ENCODE measurements around the gene PADI4.

The PADI4 gene

DNA sequence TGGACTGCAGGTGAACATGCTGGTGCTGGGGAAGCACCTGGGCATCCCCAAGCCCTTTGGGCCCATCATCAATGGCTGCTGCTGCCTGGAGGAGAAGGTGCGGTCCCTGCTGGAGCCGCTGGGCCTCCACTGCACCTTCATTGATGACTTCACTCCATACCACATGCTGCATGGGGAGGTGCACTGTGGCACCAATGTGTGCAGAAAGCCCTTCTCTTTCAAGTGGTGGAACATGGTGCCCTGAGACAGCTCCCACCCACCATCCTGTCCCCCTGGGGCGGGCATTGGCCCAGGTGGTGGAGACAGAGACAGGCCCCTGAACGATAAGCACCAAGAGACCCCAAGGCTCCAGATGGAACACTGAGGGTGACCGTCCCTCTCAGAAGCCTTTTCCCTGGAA is 25.2 kb upstream of the PADI4 start:
- DNase-seq: no peak

DNA sequence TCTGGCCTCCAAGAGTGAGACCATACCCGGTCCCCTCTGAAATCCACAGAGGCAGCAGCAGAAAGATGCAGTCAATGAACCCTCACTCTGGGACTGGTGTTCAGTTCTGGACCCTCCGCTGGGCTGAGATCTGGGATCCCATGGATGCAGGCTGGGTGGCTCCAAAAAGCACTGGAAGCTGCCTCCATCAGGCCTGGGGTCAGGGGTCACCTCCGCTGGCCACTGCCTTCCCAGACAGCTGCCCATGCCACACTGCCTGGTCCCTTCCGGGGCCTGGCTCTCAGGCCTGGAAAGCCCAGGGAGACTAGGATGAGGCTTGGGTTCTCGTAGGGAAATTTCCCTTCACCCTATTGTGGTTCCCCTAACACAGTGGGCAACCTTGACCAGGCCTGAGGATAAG is 21.4 kb upstream of the PADI4 start:
- DNase-seq: no peak

DNA sequence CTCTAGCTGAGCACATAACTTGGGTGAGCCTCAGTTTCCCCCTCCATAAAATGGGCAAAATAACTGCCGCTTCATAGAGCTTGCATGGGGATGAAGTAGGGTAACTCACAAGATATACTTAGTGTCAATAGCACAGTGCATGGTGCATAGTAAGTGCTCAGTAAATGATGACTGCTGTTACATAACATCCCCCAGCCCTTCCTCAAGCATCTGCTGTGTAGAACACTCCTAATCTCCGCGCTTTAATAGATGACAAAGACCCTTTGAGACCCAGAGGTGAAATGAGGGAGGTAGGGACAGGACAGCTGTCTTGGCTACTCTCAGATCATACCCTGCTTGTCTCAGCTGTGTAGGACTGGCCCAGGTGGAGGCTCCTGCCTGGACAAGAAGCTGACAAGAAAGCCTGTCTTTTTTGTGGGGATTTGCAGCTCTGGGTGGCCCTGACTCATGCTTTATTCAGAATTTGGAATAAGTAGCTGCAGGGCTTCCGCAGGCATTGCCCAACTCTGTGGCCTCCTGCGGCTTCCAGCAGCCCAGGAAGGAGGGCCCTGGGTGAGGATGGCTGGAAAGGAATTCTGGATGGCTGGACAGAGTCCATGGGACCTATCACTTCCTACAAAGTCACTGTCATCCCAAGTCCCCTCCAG is 20.7 kb upstream of the PADI4 start:
- DNase-seq: no peak

DNA sequence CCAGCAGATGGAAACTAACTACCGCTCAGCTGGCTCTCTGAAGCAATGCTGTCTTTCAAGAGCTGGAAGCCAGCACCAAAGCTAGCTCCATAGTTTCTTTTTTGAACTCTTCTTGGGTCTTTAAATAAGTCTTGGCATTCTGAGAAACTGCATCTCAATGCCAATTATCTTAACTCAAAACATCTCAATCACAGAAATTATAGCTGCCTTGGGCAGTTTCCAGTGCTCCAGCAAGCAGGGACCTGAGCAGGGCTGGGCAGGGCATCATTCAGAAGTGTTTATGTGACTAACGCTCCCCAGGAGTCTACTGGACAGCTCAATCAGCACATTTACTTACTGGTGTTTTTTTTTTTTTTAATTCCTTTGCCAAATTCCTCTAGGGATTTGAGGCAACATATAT is 18.3 kb upstream of the PADI4 start:
- no peak for DNase-seq

DNA sequence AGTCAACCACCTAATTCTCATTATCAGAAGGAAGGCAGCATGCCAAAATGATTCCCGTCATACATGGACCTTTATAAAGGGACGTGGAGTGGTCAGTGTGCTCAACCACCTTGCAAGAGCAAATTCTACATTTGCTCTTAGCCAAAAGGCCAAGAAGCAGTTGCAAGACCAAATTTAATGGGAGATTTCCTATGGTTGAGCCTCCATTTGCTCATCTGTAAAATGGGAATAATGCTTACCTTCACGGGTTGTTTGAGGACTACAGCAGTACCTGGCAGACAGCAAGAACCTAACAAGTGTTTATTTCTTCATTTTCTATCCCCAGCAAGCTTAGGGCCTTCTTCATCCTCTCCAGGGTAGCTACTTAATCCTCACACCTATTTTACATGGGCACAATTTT is 17.4 kb upstream of the PADI4 start:
- DNase-seq: no peak

DNA sequence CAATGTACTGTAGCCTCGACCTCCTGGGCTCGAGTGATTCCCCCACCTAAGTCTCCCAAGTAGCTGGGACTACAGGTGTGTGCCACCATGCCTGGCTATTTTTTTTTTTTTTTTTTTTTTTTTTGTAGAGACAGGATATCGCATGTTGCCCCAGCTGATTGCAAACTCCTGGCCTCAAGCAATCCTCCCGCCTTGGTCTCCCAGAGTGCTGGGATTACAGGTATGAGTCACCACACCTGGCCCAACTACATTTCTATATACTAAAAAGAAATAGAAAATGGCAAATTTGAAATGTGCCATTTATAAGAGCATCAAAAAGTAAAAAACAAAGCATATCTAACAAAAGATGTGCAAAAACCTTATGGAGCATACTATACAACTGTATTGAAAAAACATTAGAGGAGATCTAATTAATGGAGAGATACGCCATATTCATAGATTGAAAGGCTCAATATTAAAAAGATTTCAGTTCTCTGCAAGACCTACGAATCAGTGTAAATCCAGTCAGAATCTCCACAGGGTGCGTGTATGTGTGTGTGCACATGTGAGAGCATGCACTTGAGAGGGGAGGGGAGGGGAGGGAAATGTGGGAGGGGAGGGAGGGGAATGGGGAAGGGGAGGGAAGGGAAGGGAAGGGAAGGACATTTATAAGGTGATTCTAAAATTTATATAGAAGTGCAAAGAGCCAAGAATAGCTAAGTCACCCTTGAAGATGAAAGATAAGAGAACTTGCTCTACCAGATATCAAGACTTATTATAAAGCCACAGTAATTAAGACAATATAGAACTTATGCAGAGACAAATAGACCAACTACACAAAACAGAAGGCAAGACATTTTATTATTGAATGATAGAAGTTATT is 15.5 kb upstream of the PADI4 start:
- no peak for DNase-seq

DNA sequence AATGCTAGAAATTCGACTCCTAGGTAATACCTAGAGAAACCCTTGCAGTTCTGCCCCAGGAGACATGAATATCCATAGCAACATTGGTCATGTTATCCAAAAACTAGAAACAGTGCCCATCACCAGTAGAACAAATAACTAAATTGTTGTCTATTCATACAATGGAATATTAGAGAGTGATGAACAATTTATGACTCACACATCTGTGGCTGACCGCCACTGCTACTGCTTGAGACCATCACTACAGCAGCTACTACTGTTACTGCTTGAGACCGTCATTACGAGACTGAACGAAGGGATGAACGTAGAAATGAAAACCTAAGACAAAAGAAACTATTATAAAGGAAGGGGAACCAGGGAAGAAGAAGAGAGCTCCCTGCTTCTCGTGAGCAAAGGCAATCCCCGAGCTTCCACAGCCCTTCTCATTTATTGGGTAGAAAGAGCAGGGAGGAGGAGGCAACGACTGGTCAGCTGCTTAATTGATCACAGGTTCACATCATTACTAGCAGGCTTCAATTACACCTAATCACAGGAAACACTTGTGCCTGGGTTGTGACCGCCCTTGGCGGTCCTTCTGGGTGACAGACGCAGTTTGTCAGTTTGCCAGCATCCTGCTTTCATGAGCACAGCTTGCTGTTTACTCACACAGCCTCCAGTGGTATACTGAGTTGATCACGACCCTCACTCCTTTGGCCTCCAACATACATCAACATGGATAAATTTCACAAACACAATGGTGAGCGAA is 14.1 kb upstream of the PADI4 start:
- DNase-seq: no peak

DNA sequence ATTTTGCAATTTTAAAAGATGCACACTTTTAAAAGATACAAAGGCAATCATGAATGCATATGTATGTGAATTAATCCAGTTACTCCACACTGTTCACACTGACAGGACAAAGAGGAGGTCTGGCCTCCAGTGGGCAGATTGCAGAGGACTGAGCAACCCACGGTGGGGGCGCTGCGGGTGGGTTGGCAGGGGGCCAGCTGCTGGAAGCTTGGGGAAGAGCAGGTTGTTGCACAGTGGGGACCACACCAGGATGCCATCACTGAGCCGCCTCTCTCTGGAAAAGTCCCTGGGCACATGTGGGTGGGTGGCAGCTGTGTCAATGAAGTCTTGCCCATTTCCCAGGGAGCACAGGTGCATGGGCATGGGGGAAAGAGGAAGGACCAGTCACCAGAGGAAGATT is 12.7 kb upstream of the PADI4 start:
- no peak for DNase-seq

DNA sequence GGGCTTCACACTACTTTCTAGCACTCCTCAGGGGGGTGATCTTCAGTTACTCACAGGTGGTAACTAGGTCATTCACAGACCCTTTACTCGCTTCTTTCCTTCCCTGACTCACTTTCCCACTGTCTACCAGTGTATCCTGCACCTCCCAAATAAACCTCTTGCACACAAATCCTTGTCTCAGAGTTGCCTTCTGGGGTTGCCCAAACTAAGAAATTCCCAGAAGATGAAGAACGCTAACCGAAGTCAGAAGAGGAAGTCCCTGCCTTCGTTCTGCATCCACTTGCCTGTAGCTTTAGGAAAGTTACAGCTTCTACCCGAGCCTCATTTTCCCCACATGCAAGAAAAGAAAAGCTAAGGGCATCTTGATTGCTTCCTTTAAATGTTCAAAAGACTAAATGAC is 11.9 kb upstream of the PADI4 start:
- DNase-seq: no peak

DNA sequence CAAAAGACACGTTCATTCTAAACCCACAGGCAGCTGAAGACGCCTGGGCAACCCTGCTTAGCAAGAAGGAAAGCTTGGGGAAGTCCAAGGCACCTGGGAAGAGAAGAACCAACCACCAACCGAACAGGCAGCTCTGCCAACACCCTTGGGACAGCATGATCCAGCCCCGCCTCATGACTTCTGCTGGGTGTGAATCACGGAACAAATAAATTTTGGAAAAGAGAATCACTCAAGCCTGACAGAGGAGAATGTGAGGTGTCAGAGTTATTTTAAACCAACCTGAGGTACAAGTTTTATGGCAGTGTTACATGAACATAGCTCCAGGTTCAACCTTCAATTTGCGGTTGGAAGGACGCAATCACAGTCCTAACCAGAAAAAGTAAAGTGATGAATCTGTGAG is 10.0 kb upstream of the PADI4 start:
- no peak for DNase-seq

DNA sequence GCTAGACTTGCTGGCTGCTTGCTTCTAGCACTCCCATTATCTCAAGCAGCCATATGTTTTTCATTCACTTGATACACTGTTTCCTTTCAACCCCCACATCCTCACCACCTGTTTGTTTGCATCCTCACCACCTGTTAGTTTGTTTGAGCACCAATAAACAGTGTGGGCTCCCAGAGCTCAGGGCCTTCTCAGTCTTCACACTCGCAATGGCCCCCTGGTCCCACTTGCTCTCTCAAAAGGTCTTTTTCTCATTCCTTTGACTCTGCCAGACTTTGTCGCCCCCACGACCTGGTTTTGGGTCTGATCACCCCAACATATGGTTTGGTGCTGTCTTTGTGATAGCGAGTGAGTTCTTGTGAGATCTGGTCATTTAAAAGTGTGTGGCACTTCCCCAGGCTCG is 6.2 kb upstream of the PADI4 start:
- no peak for DNase-seq

DNA sequence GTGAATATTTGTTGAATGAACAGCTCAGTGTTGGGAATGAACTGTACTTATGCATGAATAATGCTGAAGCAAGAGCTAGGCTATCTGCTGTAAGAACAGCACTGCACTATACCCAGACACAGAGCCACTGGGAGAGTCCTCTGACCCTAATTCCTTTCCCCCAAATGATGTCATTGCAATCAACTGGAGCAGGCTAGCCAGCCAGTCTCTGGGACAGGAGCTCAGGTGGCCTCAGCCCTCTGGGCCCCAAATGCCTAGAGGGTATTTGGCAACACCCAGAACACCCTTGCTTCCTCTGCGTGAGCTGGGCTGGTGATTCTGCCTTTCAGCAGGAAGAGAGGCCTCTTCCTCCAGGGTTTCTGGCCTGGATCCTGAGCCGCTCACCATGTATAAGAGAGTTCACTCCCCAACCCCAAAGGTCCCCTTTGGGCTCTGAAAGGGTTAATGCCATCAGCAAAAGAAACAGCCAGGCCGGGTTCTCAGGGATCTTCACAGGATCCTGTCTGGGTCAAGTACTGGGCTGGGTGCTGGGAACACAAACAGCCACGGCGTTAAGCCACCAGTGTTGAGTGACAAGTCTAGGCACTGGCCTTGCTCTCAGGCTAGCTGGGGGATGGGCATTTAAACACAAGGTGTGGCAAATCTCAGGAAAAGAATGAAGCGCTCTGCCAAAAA is 3.7 kb upstream of the PADI4 start:
- no peak for DNase-seq

DNA sequence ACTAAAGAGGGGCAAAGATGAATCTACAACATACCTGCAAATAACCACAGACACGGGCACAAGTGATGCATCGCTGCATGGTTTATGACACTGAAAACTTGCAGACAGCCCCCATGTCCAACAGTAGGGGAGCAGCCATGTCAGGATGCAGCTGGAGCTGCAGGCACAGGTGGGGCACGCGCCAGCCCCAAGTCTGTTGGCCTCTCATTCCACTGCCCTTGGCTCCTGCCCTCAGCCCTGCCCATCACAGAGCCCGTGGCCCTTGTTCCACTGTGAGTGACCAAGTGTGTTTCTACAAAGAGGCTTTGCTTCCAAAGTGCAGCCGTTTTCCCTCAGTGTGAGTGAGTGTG is 3.2 kb upstream of the PADI4 start:
- no peak for DNase-seq

DNA sequence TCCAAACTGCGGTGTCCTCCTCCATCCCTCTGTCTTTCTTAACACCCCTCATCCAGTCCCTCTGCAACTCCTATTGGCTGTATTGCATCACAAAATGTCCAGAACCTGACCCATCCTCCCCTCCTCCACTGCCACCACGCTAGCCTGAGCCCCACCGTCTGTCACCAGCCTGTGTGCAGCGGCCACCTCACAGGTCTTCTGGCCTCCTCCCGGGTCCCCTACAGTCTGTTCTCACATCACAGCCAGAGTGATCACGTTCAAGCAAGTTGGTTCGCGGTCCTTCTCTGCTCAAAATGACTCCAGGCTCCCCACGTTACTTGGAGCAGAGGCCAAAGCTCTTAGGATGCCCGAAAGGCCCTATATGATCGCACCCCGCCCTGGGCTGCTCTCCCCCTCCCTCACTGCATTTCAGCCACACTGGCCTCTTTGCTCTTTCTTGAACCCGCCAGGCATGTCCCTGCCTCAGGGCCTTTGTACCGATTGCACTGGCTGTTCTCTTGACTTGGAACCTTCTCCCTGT is 2.4 kb upstream of the PADI4 start:
- no peak for DNase-seq

DNA sequence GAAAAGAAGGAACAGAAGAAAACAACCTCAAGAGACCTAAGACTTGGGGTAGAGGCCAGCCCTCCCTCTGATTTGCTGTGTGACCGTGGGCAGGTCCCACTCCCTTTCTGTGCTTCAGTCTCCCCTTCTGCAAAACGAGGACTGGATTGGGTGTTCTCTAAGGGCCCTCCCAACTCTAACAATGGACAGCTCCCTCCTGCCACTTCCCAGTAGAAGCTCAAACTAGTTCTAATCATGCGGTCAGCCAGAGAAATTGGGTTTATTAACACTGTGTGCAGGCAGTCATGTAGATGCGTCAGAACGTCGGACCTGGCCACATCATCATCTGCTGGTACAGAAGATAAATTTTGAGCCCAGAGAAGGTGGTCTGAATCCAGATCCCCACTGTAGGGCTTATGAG is 1.6 kb upstream of the PADI4 start:
- DNase-seq: no peak

DNA sequence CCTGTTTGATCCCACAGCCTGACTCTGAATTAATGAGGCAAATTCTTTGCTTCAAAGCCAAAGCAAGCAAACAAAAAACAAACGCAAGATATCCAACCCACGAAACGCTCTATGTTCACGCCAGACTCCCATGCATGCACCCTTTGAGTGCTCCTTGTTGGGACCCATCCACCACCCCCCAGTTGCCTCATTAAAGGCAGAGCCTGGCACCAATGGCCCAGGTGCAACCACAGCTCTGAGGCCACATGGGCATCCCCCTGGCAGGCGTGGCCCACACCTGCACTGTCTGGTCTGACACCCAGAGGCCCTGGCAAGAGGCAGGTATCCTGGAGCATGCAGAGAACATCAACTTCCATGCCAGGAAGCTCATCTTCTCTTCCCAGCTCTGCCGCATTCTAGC is 1.1 kb upstream of the PADI4 start:
- no peak for DNase-seq

DNA sequence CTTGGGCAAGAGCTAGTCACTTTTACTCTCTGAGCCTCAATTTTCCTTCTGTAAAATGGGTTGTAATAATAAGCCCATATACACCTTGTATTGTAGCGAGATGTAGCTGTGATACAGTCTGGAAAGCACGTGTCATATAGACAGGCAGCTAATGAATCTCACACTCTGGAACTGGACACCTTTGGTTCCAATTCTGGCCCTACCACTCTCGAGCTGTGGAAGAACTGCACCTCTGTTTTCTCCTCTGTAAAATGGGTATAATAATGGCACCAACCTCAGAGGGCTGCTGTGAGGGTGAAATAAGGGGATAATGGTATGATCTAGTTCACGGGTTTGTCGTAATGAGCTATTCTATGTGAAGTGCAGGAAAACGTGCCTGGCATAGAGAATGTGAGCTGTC is 668 bp upstream of the PADI4 start:
- no peak for DNase-seq

DNA sequence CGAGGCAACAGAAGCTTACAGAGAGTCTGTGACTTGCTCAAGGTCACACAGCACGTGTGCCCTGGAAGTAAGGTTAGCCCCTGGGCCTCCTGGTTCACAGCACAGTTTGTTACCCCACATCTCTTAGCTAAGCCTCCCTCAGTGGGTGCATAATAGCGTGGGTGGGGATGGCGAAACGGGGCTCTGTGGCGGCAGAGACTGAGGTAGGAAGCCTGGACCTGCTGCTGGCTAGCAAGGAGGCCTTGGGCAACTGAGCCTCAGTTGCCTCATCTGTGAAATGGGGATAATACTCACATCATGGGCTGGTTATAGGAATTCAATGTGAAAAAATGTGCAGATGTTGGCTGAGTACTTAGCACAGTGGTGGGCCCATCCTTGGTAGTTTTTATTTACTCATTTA is 596 bp downstream of the PADI4 start:
- DNase-seq: no peak

DNA sequence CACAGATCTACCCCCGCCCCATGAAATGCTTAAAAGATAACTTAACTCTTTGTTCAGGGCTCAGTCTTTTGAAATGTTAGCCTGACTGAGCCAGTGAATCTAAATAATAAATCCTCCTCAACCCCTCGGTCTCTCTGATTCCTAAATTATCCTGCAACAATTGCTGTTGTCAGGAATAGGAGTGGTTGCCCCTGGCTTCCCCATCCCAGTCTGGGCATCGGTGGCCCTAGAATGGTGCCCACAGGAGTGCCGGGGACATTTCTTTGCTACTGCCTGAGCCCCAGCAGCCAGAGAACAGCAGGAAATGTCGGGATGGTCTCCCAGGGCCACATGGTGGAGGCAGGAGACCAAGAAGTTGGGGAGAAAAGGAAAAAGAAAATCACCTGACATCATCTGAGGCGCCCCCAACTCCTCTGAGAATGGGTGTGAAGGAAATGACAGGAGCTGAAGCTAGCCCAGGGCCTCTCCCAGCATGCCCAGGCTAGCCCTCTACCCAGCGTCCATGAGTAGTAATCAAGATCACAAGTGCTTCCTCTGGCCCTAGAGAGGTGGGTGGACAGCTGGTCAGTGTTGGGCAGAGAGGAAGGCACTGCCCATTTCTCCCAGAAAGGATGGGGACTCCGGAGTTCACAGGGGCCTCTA is 1.6 kb downstream of the PADI4 start:
- no peak for DNase-seq

DNA sequence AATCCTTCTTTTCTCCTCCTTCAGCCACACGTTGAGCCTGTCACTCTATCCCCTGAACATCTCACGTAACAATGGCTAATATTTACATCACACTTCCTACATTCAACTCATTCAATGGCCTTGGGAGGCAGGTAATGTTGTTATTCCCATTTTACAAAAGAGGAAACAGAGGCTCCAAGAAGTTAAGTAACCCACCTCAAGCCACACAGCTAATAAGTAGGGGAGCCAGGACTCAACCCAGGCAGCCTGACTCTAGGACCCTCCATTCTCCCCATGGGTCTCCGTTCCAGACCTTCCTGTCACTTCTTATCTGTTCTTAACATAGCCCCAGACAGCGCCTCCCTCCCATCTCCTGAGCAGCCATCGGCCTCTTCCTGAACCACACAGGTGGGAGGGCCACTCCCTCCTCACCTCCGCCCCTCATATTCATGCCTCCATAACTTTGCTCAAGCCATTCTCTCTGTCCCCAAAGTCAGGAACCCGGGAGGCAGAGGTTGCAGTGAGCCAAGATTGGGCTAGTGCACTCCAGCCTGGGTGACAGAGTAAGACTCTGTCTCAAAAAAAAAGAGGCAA is 2.2 kb downstream of the PADI4 start:
- no peak for DNase-seq
